IPS-18a (cell line): Measurements from ENCODE around the gene TMEM141.
"Not testable (repeated sequence)": the region's sequence is repeated elsewhere in the genome, so short reads cannot be mapped to it uniquely, and the experiment has no call there.

Experiments used
- H3K27ac ChIP-seq: one replicate; pipeline ENCODE4 v1.5.1; 2013; ENCODE audit warnings: low read length
- H3K27me3 ChIP-seq: one replicate; pipeline ENCODE4 v1.6.1; 2013; ENCODE audit warnings: mild to moderate bottlenecking, low read length; ENCODE audit not compliant: control insufficient read depth, insufficient read depth
- H3K36me3 ChIP-seq: one replicate; pipeline ENCODE4 v1.6.1; 2013; ENCODE audit warnings: low read depth, low read length; ENCODE audit not compliant: control insufficient read depth
- H3K4me1 ChIP-seq: one replicate; pipeline ENCODE4 v1.6.1; 2013; ENCODE audit warnings: low read depth, low read length; ENCODE audit not compliant: control insufficient read depth
- H3K4me3 ChIP-seq: one replicate; pipeline ENCODE4 v1.5.1; 2013; ENCODE audit warnings: low read length
- H3K9ac ChIP-seq: one replicate; pipeline ENCODE4 v1.6.1; 2013; ENCODE audit warnings: mild to moderate bottlenecking, low read length, moderate library complexity
- H3K9me3 ChIP-seq: one replicate; pipeline ENCODE4 v1.6.1; 2013; ENCODE audit warnings: low read depth, low read length; ENCODE audit not compliant: control insufficient read depth

TMEM141 gene

DNA sequence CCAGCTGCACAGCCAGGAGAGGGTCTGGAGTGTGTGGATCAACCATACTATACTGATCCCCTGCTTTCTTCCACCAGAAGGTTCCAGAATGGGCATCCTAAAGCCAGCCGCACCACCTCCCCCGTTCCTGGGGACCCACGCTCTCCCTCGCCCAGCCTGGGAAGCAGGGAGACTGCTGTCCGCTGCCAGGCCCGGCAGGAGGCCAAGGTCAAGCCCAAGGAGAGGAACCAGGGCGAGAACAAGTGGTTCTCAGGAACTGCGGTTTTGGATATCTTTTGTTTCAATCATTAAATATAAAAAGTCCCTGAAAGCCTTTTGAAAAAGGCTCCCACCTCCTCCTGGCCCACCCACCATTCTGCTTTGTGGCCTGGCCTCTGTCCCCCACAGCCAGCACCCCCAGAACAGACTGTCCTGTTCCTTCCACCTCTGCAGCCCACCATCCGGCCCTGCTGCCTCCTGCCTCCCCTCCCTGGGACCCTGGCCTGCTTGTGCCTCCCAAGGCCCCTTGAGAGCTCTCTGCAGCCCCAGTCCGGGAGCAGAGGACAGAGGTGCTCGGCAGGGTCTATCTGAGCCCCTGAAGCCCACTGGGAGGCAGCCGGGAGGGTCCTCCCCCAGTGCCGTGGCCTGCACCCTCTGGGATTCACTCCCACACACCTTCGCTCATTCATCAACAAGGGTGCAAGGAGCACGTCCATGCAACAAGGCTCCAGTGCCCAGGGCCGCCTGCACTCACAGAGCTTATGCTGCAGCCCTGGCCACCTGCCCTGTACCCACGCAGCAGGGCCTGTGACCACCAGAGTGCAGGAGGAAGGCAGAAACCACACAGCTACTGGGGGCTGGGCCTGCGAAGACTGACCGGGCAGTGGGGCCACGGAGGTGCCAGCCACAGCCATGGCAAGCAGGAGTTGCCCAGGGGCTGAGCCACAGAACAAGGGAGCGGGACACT, 42.2 kb upstream of the TMEM141 start:
- H3K27ac ChIP-seq = no peak overlapping the region
- no peak overlapping the region for H3K9ac ChIP-seq
- no peak overlapping the region for H3K4me3 ChIP-seq
- H3K4me1 ChIP-seq = no peaks in the 10 kb centered on the region
- no peaks in the 10 kb centered on the region for H3K27me3 ChIP-seq
- H3K36me3 ChIP-seq = no peaks in the 10 kb centered on the region
- no peaks in the 10 kb centered on the region for H3K9me3 ChIP-seq

DNA sequence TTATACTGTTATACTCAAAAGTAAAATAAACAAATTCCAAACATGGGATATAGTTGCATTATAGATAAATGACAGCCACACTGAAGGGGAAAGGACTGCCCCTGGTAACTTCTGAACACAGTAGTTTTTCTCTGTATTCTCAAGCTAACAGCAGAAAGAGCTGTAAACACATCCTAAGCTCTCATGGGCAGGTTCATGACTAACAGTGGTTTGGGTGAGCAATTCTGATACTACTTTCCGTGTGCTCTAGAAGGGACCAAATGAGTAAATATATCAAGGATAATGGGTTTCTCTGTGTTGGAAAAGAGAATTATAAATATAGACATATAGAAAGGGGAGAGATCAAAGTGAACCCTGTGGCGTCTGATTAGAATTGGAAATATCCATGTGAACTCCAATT, 40.6 kb upstream of the TMEM141 start:
- no peaks in the 10 kb centered on the region for H3K4me1 ChIP-seq
- H3K4me3 ChIP-seq = no peak overlapping the region
- no peak overlapping the region for H3K27ac ChIP-seq

DNA sequence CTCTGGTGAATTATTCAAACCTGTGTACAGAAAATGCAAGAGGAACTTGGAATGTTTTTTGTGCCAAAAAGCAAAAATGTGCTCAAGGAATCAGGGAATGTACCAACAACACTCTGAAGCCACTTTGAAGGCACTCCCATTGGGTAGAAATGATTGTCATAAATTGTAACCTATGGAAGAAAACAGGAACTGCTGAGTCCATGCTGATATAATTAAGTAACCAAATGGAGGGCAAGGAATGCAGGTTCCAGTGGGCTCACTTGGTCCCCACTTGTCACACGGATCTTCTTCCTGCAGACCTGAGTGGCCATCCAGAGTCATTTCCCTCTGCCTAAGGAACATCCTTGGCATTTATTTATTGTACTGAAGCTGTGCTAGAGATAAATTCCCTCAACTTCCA, 39.9 kb upstream of the TMEM141 start:
- Histone ChIP-seq H3K9ac (no peak overlapping the region), H3K4me3 (no peak overlapping the region), H3K36me3 (no peaks in the 10 kb centered on the region), H3K9me3 (no peaks in the 10 kb centered on the region), H3K4me1 (no peaks in the 10 kb centered on the region), H3K27ac (no peak overlapping the region), H3K27me3 (no peaks in the 10 kb centered on the region)

More for the DNA sequence above, 40.6 kb upstream of the TMEM141 start:
- H3K27me3 ChIP-seq = no peaks in the 10 kb centered on the region
- H3K9ac ChIP-seq = no peak overlapping the region
- H3K36me3 ChIP-seq = no peaks in the 10 kb centered on the region
- H3K9me3 ChIP-seq = no peaks in the 10 kb centered on the region

DNA sequence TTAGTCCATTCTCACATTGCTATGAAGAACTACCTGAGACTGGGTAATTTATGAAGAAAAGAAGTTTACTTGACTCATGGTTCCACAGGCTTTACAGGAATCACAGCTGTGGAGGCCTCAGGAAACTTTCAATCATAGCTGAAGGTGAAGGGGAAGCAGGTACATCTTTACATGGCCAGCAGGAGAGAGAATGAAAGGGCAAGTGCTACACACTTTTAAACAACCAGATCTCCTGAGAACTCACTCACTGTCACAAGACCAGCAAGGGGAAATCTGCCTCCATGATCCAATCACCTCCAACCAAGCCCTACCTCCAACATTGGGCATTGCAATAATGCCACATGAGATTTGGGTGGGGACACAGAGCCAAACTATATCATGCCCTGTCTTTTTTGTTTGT, 39.3 kb upstream of the TMEM141 start:
- Histone ChIP-seq H3K9ac (no peak overlapping the region), H3K27ac (no peak overlapping the region), H3K9me3 (no peaks in the 10 kb centered on the region), H3K27me3 (no peaks in the 10 kb centered on the region), H3K4me1 (no peaks in the 10 kb centered on the region), H3K4me3 (no peak overlapping the region), H3K36me3 (no peaks in the 10 kb centered on the region)

DNA sequence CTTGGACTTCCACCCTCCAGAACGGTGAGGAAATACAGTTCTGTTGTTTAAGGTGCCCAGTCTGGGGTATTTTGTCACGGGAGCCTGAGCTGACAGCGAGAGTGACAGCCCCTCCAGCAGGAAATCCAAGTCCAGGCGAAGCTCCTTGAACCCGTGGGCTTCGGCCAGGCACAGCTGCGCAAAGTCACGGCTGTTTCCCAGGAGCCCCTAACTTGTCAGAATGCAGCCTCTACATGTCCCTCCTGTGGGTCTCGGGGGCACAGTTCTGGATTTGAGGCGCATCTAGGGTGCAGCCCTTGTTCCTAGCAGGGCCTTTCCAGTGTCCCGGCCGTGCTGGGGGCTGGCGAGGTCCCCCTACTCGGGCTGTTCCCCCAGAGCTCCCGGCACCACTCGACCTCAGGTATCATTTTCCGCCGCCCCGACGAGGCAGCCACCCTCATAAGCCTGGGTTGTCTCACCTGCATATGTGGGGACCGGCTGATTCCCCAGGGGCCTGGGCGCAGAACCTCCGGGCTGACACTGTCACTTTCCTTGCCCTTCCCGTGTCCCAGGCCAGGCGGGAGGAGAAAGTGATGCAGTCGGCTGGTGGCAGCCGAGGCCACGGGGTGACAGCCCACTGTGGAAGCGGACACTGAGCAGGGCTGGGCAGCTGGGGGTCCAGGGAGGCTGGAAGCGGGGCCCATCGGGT, 37.6 kb upstream of the TMEM141 start:
- H3K27ac ChIP-seq = no peak overlapping the region
- H3K4me1 ChIP-seq = no peaks in the 10 kb centered on the region
- H3K9me3 ChIP-seq = no peaks in the 10 kb centered on the region
- no peaks in the 10 kb centered on the region for H3K27me3 ChIP-seq
- no peak overlapping the region for H3K9ac ChIP-seq
- H3K36me3 ChIP-seq = no peaks in the 10 kb centered on the region
- H3K4me3 ChIP-seq = no peak overlapping the region

DNA sequence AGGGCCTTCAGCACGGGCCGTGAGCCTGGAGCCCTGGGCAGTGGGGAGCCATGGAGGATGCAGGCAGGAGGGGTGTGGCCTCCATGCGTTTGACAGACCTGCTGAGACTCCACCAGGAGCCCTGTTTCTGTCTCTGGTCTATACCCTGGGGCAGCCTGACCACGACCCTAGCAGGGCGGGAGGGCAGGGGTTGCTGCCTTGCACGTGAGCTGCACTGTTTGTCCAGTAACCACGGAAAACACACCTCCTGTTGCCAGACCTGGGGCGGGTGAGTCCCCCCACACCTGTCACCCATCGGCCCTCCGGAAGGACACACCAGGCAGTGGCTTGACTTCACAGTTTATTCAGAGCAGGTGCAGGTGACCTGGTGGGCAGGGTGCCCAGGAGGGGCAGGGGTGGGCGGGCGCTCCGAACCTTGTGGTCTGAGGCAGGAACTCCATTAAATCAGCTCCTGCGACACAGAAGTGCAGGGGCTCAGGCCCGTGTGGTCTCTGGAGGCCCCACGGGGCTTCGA, 37.0 kb upstream of the TMEM141 start:
- Histone ChIP-seq H3K9ac (no peak overlapping the region), H3K36me3 (no peaks in the 10 kb centered on the region), H3K4me3 (no peak overlapping the region), H3K27ac (no peak overlapping the region), H3K9me3 (no peaks in the 10 kb centered on the region), H3K4me1 (no peaks in the 10 kb centered on the region), H3K27me3 (no peaks in the 10 kb centered on the region)

DNA sequence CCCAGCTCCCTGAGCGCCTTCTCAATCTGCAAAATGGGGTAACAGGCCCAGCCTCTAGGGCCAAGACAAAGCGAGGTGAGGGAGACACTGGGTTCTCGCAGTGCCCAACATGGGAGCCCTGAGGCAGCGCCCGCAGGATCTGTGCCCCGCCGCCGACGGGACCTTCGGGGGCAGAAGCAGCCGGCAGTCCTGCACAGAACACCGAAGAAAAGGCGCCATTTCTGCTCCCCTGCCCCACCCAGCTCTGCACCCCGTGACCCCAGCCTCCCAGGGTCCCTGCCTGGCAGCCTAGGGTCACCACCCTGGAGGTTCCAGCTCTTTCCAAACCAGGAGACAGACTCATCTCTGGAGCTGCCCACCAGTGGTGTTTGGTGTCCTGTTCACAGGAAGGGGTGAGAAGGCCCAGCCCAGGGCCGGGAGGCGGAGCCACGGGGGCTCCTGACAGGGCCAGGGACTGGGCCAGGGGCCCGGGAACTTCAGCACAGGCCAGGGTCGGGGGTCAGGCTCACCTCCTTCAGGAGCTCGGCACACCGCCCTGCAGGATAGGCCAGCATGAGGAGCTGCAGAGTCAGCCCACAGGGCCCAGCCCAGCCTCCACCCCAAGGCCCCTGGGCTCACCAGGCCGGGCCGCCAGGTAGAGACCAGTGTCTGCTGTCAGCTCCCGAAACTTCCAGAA, 36.4 kb upstream of the TMEM141 start:
- no peaks in the 10 kb centered on the region for H3K27me3 ChIP-seq

DNA sequence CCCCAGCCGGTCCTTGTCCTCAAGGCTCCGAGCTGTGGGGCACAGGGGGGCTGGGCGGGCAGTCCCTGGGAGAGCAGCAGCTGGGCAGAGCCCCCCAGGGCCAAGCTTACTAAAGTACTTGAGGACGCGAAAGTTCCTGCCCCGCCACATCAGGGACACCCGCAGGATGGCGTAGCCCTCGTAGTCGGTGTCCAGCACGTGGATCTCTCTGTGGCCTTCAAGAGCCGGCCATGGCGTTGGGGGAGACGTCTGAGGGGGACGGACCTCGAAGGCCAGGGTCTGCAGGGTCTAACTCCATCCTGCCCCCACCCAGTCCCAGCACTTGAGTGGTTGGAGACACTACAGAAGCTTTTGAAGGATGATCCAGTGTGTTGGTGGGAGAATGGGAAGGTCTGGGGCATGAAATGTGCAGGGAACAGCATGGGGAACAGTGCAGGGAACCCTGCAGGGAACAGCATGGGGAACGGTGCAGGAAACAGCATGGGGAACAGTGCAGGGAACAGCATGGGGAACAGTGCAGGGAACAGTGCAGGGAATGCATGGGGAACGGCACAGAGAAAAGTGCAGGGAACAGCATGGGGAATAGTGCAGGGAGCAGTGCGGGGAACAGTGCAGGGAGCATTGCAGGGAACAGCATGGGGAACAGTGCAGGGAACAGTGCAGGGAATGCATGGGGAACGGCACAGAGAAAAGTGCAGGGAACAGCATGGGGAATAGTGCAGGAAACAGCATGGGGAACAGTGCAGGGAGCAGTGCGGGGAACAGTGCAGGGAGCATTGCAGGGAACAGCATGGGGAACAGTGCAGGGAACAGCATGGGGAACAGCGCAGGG, 35.6 kb upstream of the TMEM141 start:
- H3K9me3 ChIP-seq, H3K27ac ChIP-seq, H3K4me3 ChIP-seq, H3K27me3 ChIP-seq, H3K9ac ChIP-seq, H3K36me3 ChIP-seq, H3K4me1 ChIP-seq: not testable (repeated sequence)

More for the DNA sequence above, 36.4 kb upstream of the TMEM141 start:
- Histone ChIP-seq H3K4me1 (no peaks in the 10 kb centered on the region), H3K36me3 (no peaks in the 10 kb centered on the region), H3K27ac (no peak overlapping the region), H3K4me3 (no peak overlapping the region), H3K9me3 (no peaks in the 10 kb centered on the region), H3K9ac (no peak overlapping the region)

DNA sequence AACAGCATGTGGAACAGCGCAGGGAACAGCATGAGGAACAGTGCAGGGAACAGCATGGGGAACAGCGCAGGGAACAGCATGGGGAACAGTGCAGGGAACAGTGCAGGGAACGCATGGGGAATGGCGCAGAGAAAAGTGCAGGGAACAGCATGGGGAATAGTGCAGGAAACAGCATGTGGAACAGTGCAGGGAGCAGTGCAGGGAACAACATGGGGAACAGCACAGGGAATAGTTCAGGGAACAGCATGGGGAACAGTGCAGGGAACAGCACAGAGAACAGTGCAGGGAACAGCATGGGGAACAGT, 35.1 kb upstream of the TMEM141 start:
- Histone ChIP-seq H3K36me3 (no peaks in the 10 kb centered on the region), H3K4me1 (no peaks in the 10 kb centered on the region), H3K27me3 (no peaks in the 10 kb centered on the region), H3K9ac (no peak overlapping the region), H3K4me3 (no peak overlapping the region), H3K27ac (no peak overlapping the region), H3K9me3 (no peaks in the 10 kb centered on the region)

DNA sequence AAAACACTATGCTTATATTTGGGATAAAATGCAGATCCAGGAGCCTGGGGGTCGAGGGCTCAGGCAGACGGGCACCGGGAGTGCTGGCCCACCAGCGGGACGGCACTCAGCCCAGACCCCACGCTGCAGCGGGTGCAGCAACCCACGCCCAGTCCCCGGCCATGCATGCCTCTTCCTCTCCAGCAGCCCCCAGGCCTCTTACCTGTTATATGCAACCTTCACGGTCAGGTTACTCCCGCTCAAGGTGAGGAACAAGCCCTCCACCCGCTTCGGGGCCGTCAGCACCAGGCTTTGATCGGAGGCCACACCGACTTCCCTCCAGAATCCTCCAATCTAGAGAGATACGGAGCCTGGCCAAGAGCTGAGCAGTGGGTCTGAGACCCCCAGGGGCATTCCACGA, 34.3 kb upstream of the TMEM141 start:
- no peak overlapping the region for H3K9ac ChIP-seq
- no peaks in the 10 kb centered on the region for H3K9me3 ChIP-seq
- H3K27me3 ChIP-seq = no peaks in the 10 kb centered on the region
- H3K4me1 ChIP-seq = no peaks in the 10 kb centered on the region
- H3K36me3 ChIP-seq = no peaks in the 10 kb centered on the region
- H3K4me3 ChIP-seq = no peak overlapping the region
- H3K27ac ChIP-seq = no peak overlapping the region

DNA sequence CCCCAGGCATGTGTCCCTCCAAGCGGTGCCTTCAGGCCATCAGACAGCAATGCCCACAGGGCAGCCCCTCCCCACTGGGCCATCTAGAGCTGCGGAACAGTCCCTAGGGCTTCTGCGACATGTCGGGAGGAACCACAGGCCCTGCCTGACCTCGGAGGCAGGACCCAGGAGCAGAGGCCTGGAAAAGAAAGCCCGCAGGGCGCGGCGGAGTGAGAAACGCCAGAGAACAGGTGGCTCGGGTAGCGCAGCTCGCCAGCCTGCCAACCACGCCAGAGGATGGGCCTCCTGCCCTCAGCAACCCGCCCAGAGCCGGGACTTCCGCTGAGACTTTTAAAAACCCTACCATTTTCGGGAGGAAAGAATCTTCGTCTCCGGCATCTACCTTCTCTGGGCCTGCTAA, 33.8 kb upstream of the TMEM141 start:
- H3K36me3 ChIP-seq = no peaks in the 10 kb centered on the region
- H3K9ac ChIP-seq = no peak overlapping the region
- no peaks in the 10 kb centered on the region for H3K4me1 ChIP-seq
- no peak overlapping the region for H3K27ac ChIP-seq
- H3K4me3 ChIP-seq = no peak overlapping the region
- no peaks in the 10 kb centered on the region for H3K9me3 ChIP-seq
- H3K27me3 ChIP-seq = no peaks in the 10 kb centered on the region
